ENCODE data around the gene UGT2A2. TPM values are rescaled to one million over a fixed set of nuclear protein-coding genes. Genes with fewer than 3 reads are reported as not detected.

UGT2A2 gene
- 0.06 TPM in 1 of 2 replicates, not detected in the other for polyA plus RNA-seq (2012; rRNA removed)
- polyA plus RNA-seq (2012; cell fraction: cytosol; rRNA removed) = 0.03 TPM in 1 of 2 replicates, not detected in the other
- polyA plus RNA-seq (2012; cell fraction: nucleus; rRNA removed) = 0.14 TPM in 1 of 2 replicates, not detected in the other

DNA sequence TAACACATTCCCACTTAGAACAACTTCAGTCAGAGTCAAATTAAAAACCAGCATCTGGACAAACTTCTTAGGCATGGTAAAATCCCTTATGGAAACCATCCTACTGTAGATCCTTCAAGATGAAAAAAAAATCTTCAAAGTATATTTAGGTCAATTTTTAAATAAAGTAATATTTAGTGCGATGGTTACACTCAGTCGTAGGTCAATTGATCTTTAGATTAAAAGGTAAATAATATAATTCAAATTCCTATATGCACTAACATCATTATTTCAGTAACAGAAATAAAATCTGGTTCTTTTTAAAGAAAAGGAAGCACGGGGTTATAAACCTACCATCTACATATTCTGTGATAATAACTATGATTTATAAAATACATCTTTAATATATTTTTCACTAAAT lies at the start of gene UGT2A2:
TSS of gene UGT2A2 (minus strand) at position 101 of the 400 bp plus-strand sequence. CDS start at position 99, 2 bp downstream.
- no peak for DNase-seq
- TF ChIP-seq JUND (IDR thresholded peaks at IDR 0.05) = no peak
- TF ChIP-seq, protein P1, sequence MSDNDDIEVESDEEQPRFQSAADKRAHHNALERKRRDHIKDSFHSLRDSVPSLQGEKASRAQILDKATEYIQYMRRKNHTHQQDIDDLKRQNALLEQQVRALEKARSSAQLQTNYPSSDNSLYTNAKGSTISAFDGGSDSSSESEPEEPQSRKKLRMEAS (IDR thresholded peaks at IDR 0.05; ENCODE audit: low read depth) = no peak
- TF ChIP-seq, protein P2, sequence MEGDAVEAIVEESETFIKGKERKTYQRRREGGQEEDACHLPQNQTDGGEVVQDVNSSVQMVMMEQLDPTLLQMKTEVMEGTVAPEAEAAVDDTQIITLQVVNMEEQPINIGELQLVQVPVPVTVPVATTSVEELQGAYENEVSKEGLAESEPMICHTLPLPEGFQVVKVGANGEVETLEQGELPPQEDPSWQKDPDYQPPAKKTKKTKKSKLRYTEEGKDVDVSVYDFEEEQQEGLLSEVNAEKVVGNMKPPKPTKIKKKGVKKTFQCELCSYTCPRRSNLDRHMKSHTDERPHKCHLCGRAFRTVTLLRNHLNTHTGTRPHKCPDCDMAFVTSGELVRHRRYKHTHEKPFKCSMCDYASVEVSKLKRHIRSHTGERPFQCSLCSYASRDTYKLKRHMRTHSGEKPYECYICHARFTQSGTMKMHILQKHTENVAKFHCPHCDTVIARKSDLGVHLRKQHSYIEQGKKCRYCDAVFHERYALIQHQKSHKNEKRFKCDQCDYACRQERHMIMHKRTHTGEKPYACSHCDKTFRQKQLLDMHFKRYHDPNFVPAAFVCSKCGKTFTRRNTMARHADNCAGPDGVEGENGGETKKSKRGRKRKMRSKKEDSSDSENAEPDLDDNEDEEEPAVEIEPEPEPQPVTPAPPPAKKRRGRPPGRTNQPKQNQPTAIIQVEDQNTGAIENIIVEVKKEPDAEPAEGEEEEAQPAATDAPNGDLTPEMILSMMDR (IDR thresholded peaks at IDR 0.05) = no peak
- TF ChIP-seq NFIC (IDR thresholded peaks at IDR 0.05; ENCODE audit: borderline replicate concordance) = no peak
- no peak for TF ChIP-seq SIN3A (IDR thresholded peaks at IDR 0.05; ENCODE audit: borderline replicate concordance, low read depth, low read length)
- TF ChIP-seq TAF1 (IDR thresholded peaks at IDR 0.05; ENCODE audit: borderline replicate concordance, low read depth, low read length) = no peak
- TF ChIP-seq RFX5 (IDR thresholded peaks at IDR 0.05; ENCODE audit: low read length) = no peak
- TF ChIP-seq, protein P3, sequence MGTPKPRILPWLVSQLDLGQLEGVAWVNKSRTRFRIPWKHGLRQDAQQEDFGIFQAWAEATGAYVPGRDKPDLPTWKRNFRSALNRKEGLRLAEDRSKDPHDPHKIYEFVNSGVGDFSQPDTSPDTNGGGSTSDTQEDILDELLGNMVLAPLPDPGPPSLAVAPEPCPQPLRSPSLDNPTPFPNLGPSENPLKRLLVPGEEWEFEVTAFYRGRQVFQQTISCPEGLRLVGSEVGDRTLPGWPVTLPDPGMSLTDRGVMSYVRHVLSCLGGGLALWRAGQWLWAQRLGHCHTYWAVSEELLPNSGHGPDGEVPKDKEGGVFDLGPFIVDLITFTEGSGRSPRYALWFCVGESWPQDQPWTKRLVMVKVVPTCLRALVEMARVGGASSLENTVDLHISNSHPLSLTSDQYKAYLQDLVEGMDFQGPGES (IDR thresholded peaks at IDR 0.05; ENCODE audit: low read depth, low read length) = no peak
- TF ChIP-seq, protein P4, sequence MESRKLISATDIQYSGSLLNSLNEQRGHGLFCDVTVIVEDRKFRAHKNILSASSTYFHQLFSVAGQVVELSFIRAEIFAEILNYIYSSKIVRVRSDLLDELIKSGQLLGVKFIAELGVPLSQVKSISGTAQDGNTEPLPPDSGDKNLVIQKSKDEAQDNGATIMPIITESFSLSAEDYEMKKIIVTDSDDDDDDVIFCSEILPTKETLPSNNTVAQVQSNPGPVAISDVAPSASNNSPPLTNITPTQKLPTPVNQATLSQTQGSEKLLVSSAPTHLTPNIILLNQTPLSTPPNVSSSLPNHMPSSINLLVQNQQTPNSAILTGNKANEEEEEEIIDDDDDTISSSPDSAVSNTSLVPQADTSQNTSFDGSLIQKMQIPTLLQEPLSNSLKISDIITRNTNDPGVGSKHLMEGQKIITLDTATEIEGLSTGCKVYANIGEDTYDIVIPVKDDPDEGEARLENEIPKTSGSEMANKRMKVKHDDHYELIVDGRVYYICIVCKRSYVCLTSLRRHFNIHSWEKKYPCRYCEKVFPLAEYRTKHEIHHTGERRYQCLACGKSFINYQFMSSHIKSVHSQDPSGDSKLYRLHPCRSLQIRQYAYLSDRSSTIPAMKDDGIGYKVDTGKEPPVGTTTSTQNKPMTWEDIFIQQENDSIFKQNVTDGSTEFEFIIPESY (IDR thresholded peaks at IDR 0.05; ENCODE audit: borderline replicate concordance, low read depth) = no peak
- no peak for TF ChIP-seq RCOR1 (IDR thresholded peaks at IDR 0.05; ENCODE audit: low read length)
- TF ChIP-seq TEAD4 (IDR thresholded peaks at IDR 0.05; ENCODE audit: borderline replicate concordance, insufficient read depth) = no peak
- TF ChIP-seq TCF12 (IDR thresholded peaks at IDR 0.05) = no peak
- TF ChIP-seq YY1 (IDR thresholded peaks at IDR 0.05; ENCODE audit: low read depth) = no peak
- TF ChIP-seq, protein P5, sequence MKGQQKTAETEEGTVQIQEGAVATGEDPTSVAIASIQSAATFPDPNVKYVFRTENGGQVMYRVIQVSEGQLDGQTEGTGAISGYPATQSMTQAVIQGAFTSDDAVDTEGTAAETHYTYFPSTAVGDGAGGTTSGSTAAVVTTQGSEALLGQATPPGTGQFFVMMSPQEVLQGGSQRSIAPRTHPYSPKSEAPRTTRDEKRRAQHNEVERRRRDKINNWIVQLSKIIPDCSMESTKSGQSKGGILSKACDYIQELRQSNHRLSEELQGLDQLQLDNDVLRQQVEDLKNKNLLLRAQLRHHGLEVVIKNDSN (IDR thresholded peaks at IDR 0.05; ENCODE audit: borderline replicate concordance, low read depth) = no peak
- no peaks in the 10 kb centered on the region for H3K36me3 ChIP-seq (replicated peaks in 1 of 2; ENCODE audit: control insufficient read depth in 1 of 2, insufficient read depth in 2 of 2, low read length in 1 of 2)
- no peaks in the 10 kb centered on the region for H3K27me3 ChIP-seq (ENCODE audit: insufficient read depth)
- ChIA-PET POLR2A (no interaction called here), CTCF (no interaction called here)
- H3K4me1 ChIP-seq (ENCODE audit: control insufficient read depth in 1 of 2, insufficient read depth in 2 of 2, low read depth in 1 of 2, low read length in 1 of 2) = no peaks in the 10 kb centered on the region
- no peak within 1 kb of the TSS for H3K4me3 ChIP-seq (ENCODE audit: low read depth in 2 of 2, low read length in 1 of 2)
- H3K27ac ChIP-seq (ENCODE audit: low read depth in 2 of 2, low read length in 1 of 2) = no peak within 1 kb of the TSS
- H3K9ac ChIP-seq = no peak within 1 kb of the TSS
- no peaks in the 10 kb centered on the region for H3K79me2 ChIP-seq (ENCODE audit: insufficient read depth)
- 26% methylated on average over 3 of the region's 3 CpGs for WGBS (ENCODE audit: low lambda C conversion rate)
- H3K9me3 ChIP-seq = no peaks in the 10 kb centered on the region
- no peaks in the 10 kb centered on the region for H3F3A ChIP-seq (replicated peaks; ENCODE audit: insufficient read depth)
- H4K20me1 ChIP-seq (ENCODE audit: insufficient read depth) = no peaks in the 10 kb centered on the region
- H2AFZ ChIP-seq (ENCODE audit: low read depth) = no peak within 1 kb of the TSS
- no peak within 1 kb of the TSS for H3K4me2 ChIP-seq
- no peaks in the 10 kb centered on the region for H3K9me2 ChIP-seq
